Neuronal stem cell (in vitro differentiated cells): ENCODE results near the gene CYP4Z1.

Source experiments
- DNase-seq: peaks from one replicate; pipeline ENCODE4 v3.0.0-alpha.2; 2013; ENCODE audit warnings: low spot score
- H2AFZ ChIP-seq: one replicate; pipeline ENCODE4 v1.6.1; 2013; ENCODE audit warnings: mild to moderate bottlenecking, low read length, inconsistent platforms
- H2AK5ac ChIP-seq: 2 replicates; pipeline ENCODE4 v1.6.1; 2013; ENCODE audit warnings: low read depth, mild to moderate bottlenecking, inconsistent platforms, low read length, moderate library complexity, mixed read lengths
- H2BK120ac ChIP-seq: 2 replicates; pipeline ENCODE4 v1.6.1; 2013; ENCODE audit warnings: low read depth, mild to moderate bottlenecking, inconsistent platforms, low read length, moderate library complexity, mixed read lengths
- H2BK12ac ChIP-seq: one replicate; pipeline ENCODE4 v1.6.1; 2013; ENCODE audit warnings: low read length, inconsistent platforms
- H2BK15ac ChIP-seq: 2 replicates; pipeline ENCODE4 v1.6.1; 2013; ENCODE audit warnings: mild to moderate bottlenecking, low read length, inconsistent platforms, mixed read lengths
- H2BK5ac ChIP-seq: one replicate; pipeline ENCODE4 v1.6.1; 2013; ENCODE audit warnings: inconsistent platforms, mild to moderate bottlenecking, low read length, moderate library complexity
- H3K14ac ChIP-seq: one replicate; pipeline ENCODE4 v1.6.1; 2013; ENCODE audit warnings: low read length, inconsistent platforms
- H3K18ac ChIP-seq: 2 replicates; pipeline ENCODE4 v1.6.1; 2013; ENCODE audit warnings: low read length, inconsistent platforms
- H3K23ac ChIP-seq: 2 replicates; pipeline ENCODE4 v1.6.1; 2013; ENCODE audit warnings: low read depth, mild to moderate bottlenecking, mixed read lengths, low read length, inconsistent platforms; ENCODE audit not compliant: poor library complexity
- H3K27ac ChIP-seq: replicated peaks from 3 replicates; pipeline ENCODE4 v1.5.1; 2013; ENCODE audit warnings: low read length, inconsistent platforms
- H3K27me3 ChIP-seq, 3 experiments: 2 replicates each; pipeline ENCODE4 v1.6.1; 2013; ENCODE audit warnings: low read length in 3 of 3, mild to moderate bottlenecking in 2 of 3, inconsistent platforms in 1 of 3, low read depth in 1 of 3, mixed read lengths in 1 of 3, moderate library complexity in 1 of 3; ENCODE audit not compliant: control insufficient read depth in 3 of 3, insufficient read depth in 3 of 3
- H3K36me3 ChIP-seq, 2 donors: replicated peaks in 1 of 2; 2 replicates each; pipeline ENCODE4 v1.6.1; 2013; ENCODE audit warnings: low read length in 2 of 2; ENCODE audit not compliant: control insufficient read depth in 2 of 2, insufficient read depth in 2 of 2
- H3K4ac ChIP-seq: 2 replicates; pipeline ENCODE4 v1.6.1; 2013; ENCODE audit warnings: inconsistent platforms, mild to moderate bottlenecking, low read length, moderate library complexity
- H3K4me1 ChIP-seq, 2 donors: 1 replicate in 1 of 2; 2 replicates in 1 of 2; pipeline ENCODE4 v1.6.1; 2013; ENCODE audit warnings: low read length in 2 of 2, low read depth in 1 of 2; ENCODE audit not compliant: control insufficient read depth in 2 of 2, insufficient read depth in 1 of 2
- H3K4me2 ChIP-seq: one replicate; pipeline ENCODE4 v1.6.1; 2013; ENCODE audit warnings: mild to moderate bottlenecking, low read length, inconsistent platforms; ENCODE audit not compliant: insufficient read depth, poor library complexity, severe bottlenecking
- H3K4me3 ChIP-seq, 2 donors: 2 replicates each; pipeline ENCODE4 v1.5.1; 2013; ENCODE audit warnings: low read length in 2 of 2, mild to moderate bottlenecking in 2 of 2, inconsistent platforms in 1 of 2, moderate library complexity in 1 of 2
- H3K79me1 ChIP-seq: one replicate; pipeline ENCODE4 v1.6.1; 2013; ENCODE audit warnings: low read depth, mild to moderate bottlenecking, inconsistent platforms, low read length, moderate library complexity
- H3K9ac ChIP-seq: one replicate; pipeline ENCODE4 v1.6.1; 2013; ENCODE audit warnings: mild to moderate bottlenecking, low read depth, low read length, inconsistent platforms; ENCODE audit not compliant: poor library complexity
- H3K9me3 ChIP-seq, 2 donors: replicated peaks in 1 of 2; 2 replicates each; pipeline versions ENCODE3 to v1.6.1; 2013; ENCODE audit warnings: low read length in 2 of 2, mild to moderate bottlenecking in 2 of 2, inconsistent platforms in 1 of 2, low read depth in 1 of 2, mixed read lengths in 1 of 2, moderate library complexity in 1 of 2; ENCODE audit not compliant: control insufficient read depth in 2 of 2, insufficient read depth in 1 of 2
- H4K8ac ChIP-seq: one replicate; pipeline ENCODE4 v1.6.1; 2013; ENCODE audit warnings: low read depth, mild to moderate bottlenecking, inconsistent platforms, low read length, moderate library complexity
- H4K91ac ChIP-seq: one replicate; pipeline ENCODE4 v1.6.1; 2013; ENCODE audit warnings: low read length, low read depth, mild to moderate bottlenecking, inconsistent platforms; ENCODE audit not compliant: poor library complexity
- WGBS, 2 donors: extraction: QIAGEN DNeasy Blood & Tissue Kit; methylation state at CpG; one replicate each; pipeline ENCODE4 v1.1.7; 2013; ENCODE audit warnings: missing lambda C conversion rate in 2 of 2, mixed read lengths in 1 of 2; ENCODE audit not compliant: insufficient read length in 2 of 2, insufficient replicate concordance in 1 of 2; ENCODE audit errors: extremely low coverage in 2 of 2; 5-methylcytosine and 5-hydroxymethylcytosine counted together

Gene CYP4Z1

GRCh38 chr1:47161298-47162040 is 94.4 kb downstream of the CYP4Z1 start:
- H4K91ac ChIP-seq, result no peak overlapping the region
- H2AK5ac ChIP-seq, result no peak overlapping the region
- H3K79me1 ChIP-seq, result no peaks in the 10 kb centered on the region
- H3K36me3 ChIP-seq, result no peaks in the 10 kb centered on the region
- H3K4ac ChIP-seq, result no peak overlapping the region
- no peak for DNase-seq
- no peak overlapping the region for H3K27ac ChIP-seq
- no peak overlapping the region for H2BK12ac ChIP-seq
- H3K4me3 ChIP-seq, result no peak overlapping the region
- no peak overlapping the region for H3K4me2 ChIP-seq
- no peak overlapping the region for H2AFZ ChIP-seq
- H3K18ac ChIP-seq, result no peak overlapping the region
- no peak overlapping the region for H2BK120ac ChIP-seq
- H3K9ac ChIP-seq, result no peak overlapping the region
- H2BK5ac ChIP-seq, result no peak overlapping the region
- no peak overlapping the region for H3K14ac ChIP-seq
- no peak overlapping the region for H2BK15ac ChIP-seq
- no peaks in the 10 kb centered on the region for H3K27me3 ChIP-seq
- no peak overlapping the region for H3K23ac ChIP-seq
- H4K8ac ChIP-seq, result no peak overlapping the region
- H3K4me1 ChIP-seq, result no peaks in the 10 kb centered on the region
- WGBS, 2 donors, result no CpG with 5 or more reads among the region's 5 CpGs
- no peaks in the 10 kb centered on the region for H3K9me3 ChIP-seq

- Histone ChIP-seq H3K23ac (no peak overlapping the region), H2AK5ac (no peak overlapping the region), H3K9me3 (no peaks in the 10 kb centered on the region), H3K4me1 (no peaks in the 10 kb centered on the region), H3K36me3 (no peaks in the 10 kb centered on the region), H2BK120ac (no peak overlapping the region), H3K18ac (no peak overlapping the region), H2BK15ac (no peak overlapping the region), H3K4ac (no peak overlapping the region), H4K8ac (no peak overlapping the region), H3K27ac (no peak overlapping the region), H3K4me3 (no peak overlapping the region), H2BK5ac (no peak overlapping the region), H3K4me2 (no peak overlapping the region), H3K9ac (no peak overlapping the region), H4K91ac (no peak overlapping the region), H3K79me1 (no peaks in the 10 kb centered on the region), H2AFZ (no peak overlapping the region), H3K27me3 (no peaks in the 10 kb centered on the region), H3K14ac (no peak overlapping the region), H2BK12ac (no peak overlapping the region)
- DNase-seq, result no peak
These were observed 97.5 kb downstream of the CYP4Z1 start for GRCh38 chr1:47164552-47164951.
